HG03558 (cell line): ENCODE data around the gene KRT222.

ENCODE experiments used
- ATAC-seq: cut with Tn5 transposase; IDR thresholded peaks from one replicate; pipeline ENCODE4 v1.9.1; 2021; ENCODE audit warnings: moderate number of reproducible peaks; ENCODE audit not compliant: unreplicated experiment; ENCODE audit errors: extremely low read depth

KRT222 gene

GRCh38 chr17:40617678-40618240 lies 47.2 kb downstream of the KRT222 start:
- ATAC-seq: no peak

GRCh38 chr17:40616592-40616991 lies 48.4 kb downstream of the KRT222 start:
- ATAC-seq: no peak

- ATAC-seq: no peak
Measured at GRCh38 chr17:40615841-40616476, 49.0 kb downstream of the KRT222 start.

GRCh38 chr17:40615068-40615840 lies 49.7 kb downstream of the KRT222 start:
- ATAC-seq: no peak

- no peak for ATAC-seq
Measured at GRCh38 chr17:40614431-40615067, 50.4 kb downstream of the KRT222 start.

- ATAC-seq: no peak
Measured at GRCh38 chr17:40613467-40614154, 51.4 kb downstream of the KRT222 start.

GRCh38 chr17:40612599-40613244 lies 52.3 kb downstream of the KRT222 start:
- ATAC-seq: no peak

GRCh38 chr17:40611840-40612474 lies 53.0 kb downstream of the KRT222 start:
- no peak for ATAC-seq

- ATAC-seq: no peak
Measured at GRCh38 chr17:40610359-40610758, 54.6 kb downstream of the KRT222 start.

- no peak for ATAC-seq
Measured at GRCh38 chr17:40608061-40608581, 56.9 kb downstream of the KRT222 start.

- ATAC-seq: no peak
Measured at GRCh38 chr17:40607641-40608040, 57.3 kb downstream of the KRT222 start.

- no peak for ATAC-seq
Measured at GRCh38 chr17:40606548-40607353, 58.2 kb downstream of the KRT222 start.

GRCh38 chr17:40605306-40605705 lies 59.7 kb downstream of the KRT222 start:
- ATAC-seq: no peak
